22Rv1 (cell line): ENCODE results near the gene MSH2.
"Not testable (repeated sequence)": the region's sequence is repeated elsewhere in the genome, so short reads cannot be mapped to it uniquely, and the experiment has no call there.

Source experiments
- H3K27ac ChIP-seq: fragments of 450-650 bp; 2 replicates; pipeline ENCODE4 v1.5.1; 2017
- ZFX ChIP-seq: fragments of 450-650 bp; IDR thresholded peaks from 2 replicates; pipeline ENCODE4 v1.6.1; 2017; ENCODE audit warnings: antibody characterized with exemption, borderline replicate concordance
- TF ChIP-seq, protein P1 (sequence below): fragments of 450-650 bp; IDR thresholded peaks from 2 replicates; pipeline ENCODE4 v1.5.1; 2017; ENCODE audit warnings: mild to moderate bottlenecking

MSH2 gene

GRCh38 chr2:47389692-47390091 is 13.3 kb upstream of the MSH2 start:
- H3K27ac ChIP-seq: no peak overlapping the region
- TF ChIP-seq, protein P1, sequence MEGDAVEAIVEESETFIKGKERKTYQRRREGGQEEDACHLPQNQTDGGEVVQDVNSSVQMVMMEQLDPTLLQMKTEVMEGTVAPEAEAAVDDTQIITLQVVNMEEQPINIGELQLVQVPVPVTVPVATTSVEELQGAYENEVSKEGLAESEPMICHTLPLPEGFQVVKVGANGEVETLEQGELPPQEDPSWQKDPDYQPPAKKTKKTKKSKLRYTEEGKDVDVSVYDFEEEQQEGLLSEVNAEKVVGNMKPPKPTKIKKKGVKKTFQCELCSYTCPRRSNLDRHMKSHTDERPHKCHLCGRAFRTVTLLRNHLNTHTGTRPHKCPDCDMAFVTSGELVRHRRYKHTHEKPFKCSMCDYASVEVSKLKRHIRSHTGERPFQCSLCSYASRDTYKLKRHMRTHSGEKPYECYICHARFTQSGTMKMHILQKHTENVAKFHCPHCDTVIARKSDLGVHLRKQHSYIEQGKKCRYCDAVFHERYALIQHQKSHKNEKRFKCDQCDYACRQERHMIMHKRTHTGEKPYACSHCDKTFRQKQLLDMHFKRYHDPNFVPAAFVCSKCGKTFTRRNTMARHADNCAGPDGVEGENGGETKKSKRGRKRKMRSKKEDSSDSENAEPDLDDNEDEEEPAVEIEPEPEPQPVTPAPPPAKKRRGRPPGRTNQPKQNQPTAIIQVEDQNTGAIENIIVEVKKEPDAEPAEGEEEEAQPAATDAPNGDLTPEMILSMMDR: no peak
- no peak for TF ChIP-seq ZFX

GRCh38 chr2:47401789-47402554 is 984 bp upstream of the MSH2 start:
- H3K27ac ChIP-seq: peak overlapping the region; percentile 49
- TF ChIP-seq, protein P1: no peak
- TF ChIP-seq ZFX: no peak

- peak overlapping the region; percentile 49 for H3K27ac ChIP-seq
- TF ChIP-seq, protein P1: no peak
- no peak for TF ChIP-seq ZFX
Measured at GRCh38 chr2:47402555-47402804, 476 bp upstream of the MSH2 start.

DNA sequence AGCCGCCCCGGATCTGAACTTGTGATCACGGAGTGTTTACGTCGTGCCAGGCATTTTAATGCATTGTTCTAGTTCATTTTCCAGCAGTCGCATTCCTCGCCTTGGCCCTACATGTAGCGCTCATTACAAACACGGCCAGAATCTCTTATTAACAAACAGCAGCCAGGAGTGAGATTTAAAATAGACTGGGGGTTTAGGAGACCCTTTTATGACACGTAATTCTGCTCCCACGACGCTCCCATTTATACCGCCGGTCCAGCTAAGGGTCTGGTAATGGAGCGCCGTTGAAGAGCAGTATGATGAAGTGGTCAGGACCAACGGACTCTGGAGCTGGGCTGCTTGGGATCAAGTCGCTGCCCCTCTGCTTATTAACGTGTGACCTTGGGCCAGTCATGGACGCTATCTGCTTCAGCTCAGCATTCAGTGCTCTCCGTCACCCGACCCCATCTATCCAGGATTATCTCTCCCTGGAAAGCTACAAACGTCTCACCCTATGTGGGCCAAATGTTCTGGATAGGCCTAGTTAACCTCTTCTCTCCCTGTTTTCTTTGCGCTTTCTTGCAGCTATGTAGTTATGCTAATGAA is 745 bp downstream of the MSH2 start:
- peak overlapping the region; percentile 49 for H3K27ac ChIP-seq
- TF ChIP-seq, protein P1: no peak
- no peak for TF ChIP-seq ZFX

- no peak overlapping the region for H3K27ac ChIP-seq
- TF ChIP-seq, protein P1: no peak
Measured at GRCh38 chr2:47404356-47404755, 1.4 kb downstream of the MSH2 start.

DNA sequence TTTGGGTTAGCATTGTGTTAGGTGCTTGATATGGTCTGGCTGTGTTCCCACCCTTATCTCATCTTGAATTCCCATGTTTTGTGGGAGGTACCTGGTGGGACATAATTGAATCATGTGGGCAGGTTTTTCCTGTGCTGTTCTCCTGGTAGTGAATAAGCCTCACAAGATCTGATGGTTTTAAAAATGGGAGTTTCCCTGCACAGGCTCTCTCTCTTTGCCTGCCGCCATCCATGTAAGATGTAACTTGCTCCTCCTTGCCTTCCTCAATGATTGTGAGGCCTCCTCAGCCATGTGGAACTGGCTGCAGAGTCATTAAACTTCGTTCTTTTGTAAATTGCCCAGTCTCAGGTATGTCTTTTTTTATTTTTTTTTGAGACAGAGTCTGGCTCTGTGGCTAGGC is 2.8 kb downstream of the MSH2 start:
- H3K27ac ChIP-seq: no peak overlapping the region
- TF ChIP-seq, protein P1: no peak
- no peak for TF ChIP-seq ZFX

DNA sequence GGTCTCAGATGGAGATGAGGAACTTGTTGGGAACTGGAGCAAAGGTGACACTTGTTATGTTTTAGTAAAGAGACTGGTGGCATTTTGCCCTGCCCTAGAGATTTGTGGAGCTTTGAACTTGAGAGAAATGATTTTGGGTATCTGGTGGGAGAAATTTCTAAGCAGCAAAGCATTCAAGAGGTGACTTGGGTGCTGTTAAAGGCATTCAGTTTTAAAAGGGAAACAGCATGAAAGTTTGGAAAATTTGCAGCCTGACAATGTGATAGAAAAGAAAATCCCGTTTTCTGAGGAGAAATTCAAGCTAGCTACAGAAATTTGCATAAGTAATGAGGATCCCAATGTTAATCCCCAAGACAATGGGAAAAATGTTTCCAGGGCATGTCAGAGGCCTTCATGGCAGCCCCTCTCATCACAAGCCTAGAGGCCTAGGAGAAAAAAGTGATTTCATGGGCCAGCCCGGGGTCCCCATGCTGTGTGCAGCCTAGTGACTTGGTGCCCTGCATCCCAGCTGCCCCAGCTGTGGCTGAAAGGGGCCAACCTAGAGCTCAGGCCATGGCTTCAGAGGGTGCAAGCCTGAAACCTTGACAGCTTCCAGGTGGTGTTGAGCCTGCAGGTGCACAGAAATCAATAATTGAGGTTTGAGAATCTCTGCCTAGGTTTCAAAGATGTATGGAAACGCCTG is 3.8 kb downstream of the MSH2 start:
- H3K27ac ChIP-seq: not testable (repeated sequence)

- H3K27ac ChIP-seq: not testable (repeated sequence)
Measured at GRCh38 chr2:47407976-47408375, 5.0 kb downstream of the MSH2 start.
